ENCODE results near the gene SSBP4.

- TF ChIP-seq EZH2 (IDR thresholded peaks at IDR 0.05; ENCODE audit: borderline replicate concordance, low read depth, low read length, severe bottlenecking) (no peak), CTCF (IDR thresholded peaks at IDR 0.05; ENCODE audit: borderline replicate concordance, extremely low read depth, low read length, poor library complexity, severe bottlenecking) (no peak)
Observed at GRCh38 chr19:18442941-18443340, 23.7 kb downstream of the SSBP4 start.
